HG02571 (cell line): ENCODE data around the gene TSPEAR.
"Not testable (repeated sequence)": the region's sequence is repeated elsewhere in the genome, so short reads cannot be mapped to it uniquely, and the experiment has no call there.

Source experiments
- ATAC-seq: cut with Tn5 transposase; IDR thresholded peaks from one replicate; pipeline ENCODE4 v1.9.1; 2021; ENCODE audit warnings: mild to moderate bottlenecking, moderate library complexity; ENCODE audit not compliant: unreplicated experiment

The TSPEAR gene

DNA sequence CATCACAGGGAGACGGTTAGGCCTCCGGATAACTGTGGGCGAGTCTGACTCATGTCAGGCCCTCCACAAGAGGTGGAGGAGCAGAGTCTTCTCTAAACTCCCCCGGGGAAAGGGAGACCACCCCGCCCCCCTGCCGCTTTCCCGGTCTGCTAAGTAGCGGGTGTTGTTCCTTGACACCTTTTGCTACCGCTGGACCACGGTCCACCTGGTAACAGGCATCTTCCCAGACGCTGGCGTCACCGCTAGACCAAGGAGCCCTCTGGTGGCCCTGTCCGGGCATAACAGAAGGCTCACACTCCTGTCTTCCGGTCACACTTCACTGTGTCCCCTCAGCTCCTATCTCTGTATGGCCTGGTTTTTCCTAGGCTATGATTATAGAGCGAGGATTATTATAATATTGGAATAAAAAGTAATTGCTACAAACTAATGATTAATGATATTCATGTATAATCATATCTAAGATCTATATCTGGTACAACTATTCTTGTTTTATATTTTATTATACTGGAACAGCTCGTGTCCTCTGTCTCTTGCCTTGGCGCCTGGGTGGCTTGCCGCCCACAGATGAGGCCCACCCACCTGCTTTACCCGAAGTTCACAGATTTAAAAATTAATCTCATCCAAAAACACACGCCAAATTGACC lies 231.7 kb downstream of the TSPEAR start:
- ATAC-seq, result not testable (repeated sequence)

DNA sequence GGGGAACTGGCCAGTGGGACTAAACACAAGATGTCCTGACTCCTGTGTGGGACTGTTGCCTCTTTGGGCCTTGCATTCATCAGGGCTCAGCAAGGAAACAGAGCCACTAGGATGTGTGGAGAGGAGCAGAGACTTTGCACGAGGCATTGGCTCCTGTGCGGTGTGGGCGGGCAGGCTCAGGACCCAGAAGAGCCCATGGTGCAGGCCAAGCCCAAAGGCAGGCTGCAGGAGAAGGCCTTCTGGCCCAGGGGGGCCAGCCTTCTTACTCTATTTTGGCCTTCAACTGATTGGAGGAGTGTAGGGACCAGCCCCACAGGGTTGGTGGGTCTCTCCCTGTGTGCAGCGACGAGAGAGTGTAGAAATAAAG lies 232.6 kb downstream of the TSPEAR start:
- ATAC-seq, result no peak

DNA sequence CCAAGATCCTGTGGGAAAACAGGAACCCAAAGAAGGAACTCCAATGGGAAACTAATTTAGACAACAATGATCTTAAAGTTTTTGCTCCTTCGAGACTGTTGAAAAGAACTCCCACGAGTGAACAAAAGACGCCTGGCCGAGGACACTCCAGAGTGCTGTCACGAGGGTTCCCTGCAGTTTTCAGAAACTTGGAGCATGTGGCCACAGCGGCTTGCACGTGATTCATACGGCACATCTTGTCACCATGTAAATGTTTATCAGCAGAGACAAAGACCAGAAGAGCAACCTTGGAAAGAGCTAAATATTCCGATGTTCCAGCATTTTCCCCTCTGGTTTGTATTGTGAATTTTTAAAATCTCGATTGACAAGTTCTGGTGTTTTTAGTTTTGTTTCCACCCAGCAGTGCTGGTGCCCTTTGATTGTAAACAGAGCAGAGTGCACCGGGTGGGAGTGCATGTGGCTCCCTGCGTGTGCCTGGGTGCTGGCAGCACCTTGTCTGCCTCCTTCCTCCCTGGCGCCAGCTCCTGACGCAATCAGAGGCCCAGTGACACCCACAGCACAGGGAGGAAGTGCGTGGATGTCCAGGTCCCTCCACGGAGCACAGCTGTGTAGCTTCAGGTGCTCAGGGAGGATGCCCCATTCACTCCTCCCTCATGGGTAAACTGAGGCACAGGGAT lies 233.1 kb downstream of the TSPEAR start:
- ATAC-seq, result no peak

DNA sequence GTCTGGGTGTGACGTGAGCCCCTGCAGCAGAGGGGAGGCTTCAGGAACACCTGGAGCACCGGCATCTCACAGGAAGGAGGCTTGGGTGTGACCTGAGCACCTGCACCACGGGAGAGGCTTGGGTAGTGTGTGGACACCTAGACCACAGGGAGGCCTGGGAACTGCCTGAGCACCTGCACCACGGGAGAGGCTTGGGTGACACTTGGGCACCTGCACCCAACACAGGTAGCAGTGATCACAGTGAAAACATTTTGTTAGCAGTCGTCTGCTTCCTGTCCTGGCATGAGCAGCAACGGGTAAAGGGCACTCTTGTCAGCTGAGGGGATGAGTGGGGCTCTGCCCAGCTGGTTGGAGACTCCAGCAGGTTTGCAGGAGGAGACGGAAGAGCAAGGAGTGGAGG lies 233.7 kb downstream of the TSPEAR start:
- no peak for ATAC-seq

DNA sequence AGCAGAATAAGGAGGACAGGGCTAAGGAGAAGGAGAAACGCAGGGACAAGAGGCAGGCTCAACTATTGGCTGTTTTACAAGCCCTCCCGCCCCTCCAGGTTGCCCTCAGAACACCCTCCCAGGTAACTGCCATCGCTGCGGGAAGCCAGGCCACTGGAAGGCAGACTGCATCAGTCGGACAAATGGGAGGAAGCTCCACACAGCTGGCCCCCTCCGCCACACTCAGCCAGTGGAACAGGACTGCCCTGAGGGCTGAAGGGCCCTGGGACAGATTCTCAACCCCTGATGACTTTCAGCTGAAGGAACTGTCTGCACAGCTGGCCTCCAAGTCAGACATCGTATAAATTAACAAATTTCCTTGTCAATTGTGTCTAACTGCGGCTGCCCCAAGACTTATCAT lies 234.2 kb downstream of the TSPEAR start:
- no peak for ATAC-seq

DNA sequence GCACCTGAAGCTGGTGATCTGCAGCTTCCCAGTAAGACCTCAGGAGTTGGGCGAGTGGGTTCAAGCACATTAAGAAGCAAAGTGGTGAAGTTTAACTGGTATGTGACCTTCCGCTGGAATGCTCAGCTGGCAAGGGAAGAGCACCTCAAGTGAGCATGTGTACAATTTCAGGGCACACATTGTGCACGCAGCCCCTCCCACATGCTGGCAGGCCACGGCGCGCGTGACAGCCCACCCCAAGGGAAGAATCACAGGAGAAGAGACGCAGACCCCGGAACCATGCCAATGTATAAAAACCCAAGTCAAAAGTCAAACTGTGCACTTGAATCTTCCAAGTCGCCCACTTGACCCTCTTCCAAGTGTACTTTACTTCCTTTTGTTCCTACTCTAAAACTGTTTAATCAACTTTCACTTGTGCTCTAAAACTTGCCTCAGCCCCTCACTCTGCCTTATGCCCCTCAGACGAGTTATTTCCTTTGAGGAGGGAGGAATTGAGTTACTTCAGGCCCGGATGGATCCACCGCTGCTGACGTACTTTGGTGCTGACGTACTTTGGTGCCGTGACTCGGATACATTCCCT lies 236.0 kb downstream of the TSPEAR start:
- no peak for ATAC-seq

DNA sequence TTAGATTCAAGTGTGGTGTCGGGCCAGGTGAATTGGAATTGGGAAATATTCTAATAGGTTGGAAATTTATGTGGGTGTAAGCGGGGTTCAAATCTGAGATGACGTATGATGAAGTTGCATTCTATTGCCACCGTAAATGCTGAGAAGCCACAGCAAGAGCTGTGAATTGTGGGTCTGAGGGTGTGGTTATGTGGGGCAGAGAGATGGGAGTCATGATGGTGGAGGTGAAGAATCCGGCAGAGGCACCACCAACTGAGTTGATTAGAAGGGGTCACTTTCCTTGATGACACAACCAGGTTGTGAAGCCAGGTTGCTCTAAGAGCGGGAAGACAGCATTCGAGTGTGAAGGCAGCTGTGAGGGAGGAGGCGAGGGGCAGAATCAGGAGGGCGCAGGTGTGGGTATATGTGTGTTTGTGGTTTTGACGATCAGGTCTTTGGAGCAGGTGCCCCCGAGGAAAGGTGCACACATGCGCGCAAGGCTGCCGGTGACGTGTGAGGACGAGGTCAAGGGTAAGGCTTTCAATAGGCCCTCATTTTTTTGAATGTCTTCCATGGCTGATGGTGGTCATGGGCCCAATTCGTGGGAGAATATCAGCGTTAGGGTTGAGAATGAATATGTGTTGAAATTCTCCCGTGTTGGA lies 237.3 kb downstream of the TSPEAR start:
- no peak for ATAC-seq

DNA sequence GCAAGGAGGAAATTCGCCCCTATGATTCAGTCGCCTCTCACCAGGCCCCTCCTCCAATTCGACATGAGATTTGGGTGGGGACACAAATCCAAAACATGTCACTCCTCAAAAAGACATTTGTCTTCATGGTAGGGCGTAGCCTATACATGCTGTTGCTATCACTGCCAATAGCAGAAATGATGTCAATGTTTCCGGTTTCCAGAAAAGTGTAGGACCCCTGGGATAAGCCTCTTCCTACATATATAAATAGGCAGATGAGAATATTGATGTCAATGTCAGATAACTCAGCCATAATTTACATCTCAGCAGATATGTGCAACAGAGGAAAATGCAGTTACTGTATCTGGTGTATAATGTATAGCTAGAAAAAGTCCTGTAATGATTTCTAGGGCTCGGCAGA lies 239.4 kb downstream of the TSPEAR start:
- no peak for ATAC-seq

DNA sequence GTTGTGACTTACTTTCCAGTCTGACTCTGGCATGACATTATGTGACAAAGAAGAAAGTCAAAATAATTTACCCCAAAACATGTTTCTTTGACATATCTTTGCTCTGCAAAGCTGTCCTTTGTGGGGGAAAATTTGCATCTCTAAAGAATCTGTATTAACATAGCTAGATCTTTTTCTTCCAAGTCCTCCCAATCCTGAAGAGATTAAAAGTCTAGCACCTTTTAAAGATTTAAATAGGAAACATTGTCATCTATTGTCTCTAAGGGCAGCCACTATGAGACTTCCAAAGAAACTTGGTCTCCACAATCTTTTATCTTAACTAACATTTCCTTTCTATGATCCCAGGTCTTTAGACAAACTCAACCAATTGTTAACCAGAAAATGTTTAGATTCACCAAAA lies 240.0 kb downstream of the TSPEAR start:
- ATAC-seq, result no peak

DNA sequence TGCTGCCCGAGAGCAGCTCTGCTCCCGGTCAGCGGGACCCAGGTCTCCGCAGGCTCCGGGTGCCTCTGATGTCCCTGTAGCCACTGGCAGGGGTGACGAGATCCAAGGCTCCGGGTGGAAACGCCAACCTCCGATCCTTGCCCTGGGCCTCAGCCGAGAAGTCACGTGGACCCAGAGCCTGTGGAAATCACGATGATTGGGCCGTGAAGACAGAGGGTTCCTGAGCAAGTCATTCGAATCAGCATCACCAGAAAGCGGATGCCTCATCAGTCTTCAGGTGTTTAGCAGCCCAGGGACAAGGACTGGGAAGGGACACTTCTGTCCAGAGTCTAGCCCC lies 243.5 kb downstream of the TSPEAR start:
- no peak for ATAC-seq

DNA sequence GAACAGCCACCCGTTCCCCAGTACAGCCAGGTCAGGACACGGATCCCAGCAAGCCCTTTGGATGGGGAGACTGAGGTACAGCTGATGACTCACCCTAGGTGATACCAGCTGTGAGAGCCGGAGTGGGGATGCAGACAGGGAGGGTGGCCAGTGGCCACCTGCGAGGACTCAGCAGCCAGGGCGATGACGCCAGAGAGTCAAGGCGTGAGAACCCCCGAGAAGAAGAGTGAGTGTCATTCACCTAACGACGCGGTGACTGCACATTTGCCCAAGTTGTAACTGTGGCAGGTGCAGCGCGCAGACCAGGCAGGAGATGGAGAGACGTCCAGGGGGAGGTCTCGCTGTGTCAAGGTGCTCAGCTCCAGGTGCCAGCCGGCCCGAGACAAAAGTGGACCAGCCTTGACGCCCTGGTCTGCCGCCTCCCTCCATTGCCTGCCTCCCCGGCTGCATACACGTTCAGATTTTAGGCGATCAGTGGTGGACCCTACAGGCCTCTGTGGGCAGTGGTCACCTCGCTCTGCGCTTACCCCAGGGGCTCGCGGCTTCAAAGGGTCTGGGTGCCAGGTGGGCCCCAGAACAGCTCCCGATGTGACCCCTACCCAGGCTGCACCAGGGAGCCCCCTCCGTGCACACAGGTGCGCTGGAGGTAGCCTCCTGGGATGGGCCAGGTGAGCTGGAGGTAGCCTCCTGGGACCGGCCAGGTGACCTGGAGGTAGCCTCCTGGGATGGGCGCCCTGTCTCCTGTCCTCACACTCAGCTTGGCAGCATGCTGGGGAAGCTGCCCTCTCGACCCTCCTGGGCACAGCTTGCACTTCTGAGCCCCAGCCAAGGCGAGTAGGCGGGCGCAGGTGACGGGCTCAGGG lies 244.1 kb downstream of the TSPEAR start:
- no peak for ATAC-seq

DNA sequence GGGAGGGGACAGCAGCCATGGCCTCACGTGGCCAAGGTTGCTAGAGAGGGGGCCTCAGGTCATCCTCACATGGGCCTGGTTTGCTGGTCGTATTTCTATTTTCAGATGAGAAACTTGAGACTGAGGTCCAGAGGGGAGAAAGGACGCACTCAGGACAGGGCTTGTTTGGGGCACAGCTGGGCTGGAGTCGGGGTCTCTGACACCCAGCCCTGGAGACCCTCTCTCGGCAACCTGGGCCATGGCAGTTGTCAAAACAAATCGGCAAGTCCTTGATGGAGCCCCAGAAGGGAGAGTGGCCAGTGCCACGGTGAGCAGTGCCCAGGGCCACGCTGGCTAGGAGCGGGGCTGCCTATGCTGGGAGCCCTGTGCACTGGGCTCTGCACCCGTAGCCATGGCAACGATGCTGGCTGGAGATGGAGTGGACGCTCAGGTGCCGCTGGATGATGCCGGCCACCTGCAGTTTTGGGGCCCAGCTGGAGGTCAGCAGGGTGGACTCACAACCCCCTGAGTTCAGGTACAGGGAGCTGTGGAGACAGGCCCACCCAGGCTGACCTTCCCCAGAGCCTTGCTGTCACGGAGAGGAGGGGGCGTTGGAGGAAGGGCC lies 244.9 kb downstream of the TSPEAR start:
- ATAC-seq, result no peak

DNA sequence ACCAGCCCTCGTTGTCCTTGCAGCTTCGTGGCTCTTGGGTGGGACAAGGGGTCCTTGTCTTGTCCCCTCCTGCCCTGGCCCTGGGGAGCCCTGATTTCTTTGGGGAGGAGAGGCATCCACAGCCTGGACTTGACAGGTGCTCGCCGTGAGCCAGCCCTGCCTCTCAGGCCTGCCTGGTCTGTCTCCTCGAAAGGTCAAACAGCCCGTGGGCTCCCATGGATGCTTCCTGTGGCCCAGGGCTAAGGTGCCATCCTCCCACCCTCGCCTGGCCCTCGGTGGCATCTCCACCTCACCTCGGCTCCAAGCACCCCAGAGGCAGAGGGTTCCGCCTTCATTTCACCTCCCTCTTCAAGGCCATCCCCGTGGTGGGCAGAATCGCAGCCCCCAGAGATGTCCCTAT lies 247.0 kb downstream of the TSPEAR start:
- ATAC-seq, result no peak

DNA sequence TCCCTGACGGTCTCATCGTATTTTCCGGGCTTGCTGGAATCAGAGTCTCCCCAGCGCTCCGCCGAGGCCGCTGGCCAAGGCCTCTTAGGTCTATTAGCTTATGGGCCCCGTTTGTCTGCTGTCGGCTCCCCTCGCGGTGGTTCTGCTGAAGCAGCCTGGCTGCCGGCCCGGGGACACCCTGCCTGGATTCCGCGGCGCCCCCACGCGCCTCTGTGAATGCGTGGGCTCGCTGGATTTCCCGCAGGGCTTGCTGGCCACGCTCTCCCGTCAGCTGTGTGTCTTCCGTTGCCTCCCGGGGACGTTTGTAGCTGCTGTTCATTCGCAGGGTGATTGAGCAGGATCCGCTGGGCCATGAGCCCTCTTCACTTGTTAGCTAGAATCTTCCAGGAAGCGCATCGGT lies 247.6 kb downstream of the TSPEAR start:
- no peak for ATAC-seq

DNA sequence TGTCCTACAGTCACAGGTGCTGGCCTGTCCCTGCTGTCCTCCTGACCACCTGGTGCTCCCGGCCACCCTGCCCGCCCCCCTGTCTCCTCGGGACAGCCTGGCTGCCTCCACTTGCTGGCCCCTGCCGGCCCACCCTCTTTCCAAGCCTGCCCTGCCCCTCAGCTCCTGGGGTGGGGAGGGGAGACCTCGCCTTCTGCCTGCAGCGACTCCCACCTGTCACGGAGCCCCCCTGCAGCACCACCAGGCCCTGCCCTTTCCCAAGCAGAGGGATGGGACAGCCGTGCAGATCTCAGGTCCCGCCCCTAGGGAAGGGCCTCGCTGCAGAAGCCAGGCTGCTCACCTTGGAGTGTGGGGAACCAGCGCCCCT lies 248.6 kb downstream of the TSPEAR start:
- no peak for ATAC-seq

DNA sequence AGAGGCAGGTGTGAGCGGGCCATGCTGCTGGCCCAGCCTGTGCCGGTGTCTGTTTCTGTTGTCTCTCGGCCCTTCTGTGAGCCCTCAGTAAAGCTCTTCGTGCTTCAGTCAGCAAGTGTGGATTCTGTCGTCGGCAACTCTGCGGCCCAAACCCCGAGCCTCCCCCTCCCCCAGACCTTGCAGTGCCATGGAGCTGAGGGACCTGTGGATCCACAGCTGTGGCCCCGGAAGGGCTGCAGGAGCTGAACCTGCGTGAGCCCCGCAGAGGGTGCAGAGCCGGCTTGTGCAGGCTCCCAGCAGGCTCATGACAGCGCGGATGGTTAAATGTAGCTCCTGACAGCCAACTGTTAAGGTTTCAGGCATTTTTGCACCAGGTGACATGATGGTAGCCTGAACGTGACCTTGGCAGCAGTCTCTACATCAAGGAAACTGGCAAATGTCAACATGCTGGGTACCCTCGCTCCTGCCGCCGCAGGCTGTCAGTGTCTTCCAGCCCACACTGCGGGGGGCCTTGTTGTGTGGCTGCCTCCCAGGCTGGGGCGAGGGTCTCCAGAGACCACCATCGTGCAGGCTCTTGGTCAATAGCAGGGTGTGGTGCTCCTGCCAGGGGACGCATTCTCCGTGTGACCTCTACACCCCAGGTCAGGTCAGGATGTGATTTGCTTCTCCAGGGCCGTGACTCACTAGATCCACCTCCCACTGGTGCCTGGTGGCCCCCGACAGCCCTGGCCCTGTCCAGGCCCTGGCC lies 249.1 kb downstream of the TSPEAR start:
- ATAC-seq, result no peak

DNA sequence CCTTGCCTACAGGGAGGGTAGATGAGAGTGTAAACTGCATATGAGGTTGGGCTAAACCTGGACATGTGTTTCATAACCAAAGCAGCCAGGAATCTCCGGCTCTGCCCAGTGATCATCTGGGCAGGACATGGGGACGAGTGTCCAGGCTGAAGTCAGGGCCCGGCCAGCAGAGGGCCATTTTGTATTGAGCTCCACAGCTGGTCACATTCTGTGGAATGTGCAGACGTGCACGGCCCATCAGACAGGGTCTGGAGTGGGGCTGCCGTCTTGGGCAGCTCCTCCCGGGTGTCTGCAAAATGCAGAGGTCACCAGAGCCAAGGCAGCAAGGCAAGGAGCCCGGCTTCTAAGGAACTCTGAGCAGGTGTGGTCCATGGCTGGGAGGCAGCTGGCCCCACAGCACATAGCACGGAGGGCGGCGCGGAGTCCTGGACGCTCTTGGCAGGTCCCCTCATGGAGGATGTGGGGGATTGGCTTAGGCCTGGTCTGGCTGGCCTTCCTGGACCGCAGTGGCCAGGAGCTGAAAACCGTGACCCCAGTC lies 249.8 kb downstream of the TSPEAR start:
- no peak for ATAC-seq

DNA sequence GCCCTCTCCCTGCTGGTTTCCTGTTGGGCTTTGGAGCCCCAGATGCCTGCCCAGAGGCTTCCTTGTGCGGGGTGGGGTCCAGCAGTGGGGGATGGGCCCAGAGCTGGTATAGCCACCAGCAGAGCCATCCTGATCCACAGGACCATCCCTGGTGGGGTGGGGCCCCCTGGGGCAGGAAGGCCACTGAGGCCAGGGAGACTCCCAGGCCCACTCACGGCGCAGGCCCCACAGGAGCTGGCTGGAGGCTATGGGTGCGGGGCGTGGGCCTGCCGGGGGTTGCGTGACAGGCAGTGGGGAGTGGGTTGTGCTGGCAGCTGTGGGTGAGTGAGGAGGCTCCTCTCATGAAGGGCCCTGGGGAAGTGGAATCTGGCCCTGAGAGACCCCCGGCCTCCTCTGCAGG lies 250.4 kb downstream of the TSPEAR start:
- no peak for ATAC-seq

DNA sequence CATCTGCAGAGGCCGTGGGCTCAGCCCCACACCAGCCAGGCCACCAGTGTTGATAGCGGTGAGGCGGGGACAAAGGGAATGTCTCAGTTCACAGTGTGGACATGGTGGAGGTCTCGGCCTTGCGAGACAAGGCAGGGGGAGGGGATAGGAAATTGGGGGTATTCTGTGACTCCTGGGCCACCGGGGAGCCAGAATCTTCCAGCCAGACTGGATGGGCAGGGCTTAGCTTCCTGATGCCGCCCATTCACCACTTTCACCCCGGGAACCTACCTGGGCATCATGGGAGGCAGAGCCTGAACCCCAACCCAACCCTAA lies 251.0 kb downstream of the TSPEAR start:
- ATAC-seq, result no peak

DNA sequence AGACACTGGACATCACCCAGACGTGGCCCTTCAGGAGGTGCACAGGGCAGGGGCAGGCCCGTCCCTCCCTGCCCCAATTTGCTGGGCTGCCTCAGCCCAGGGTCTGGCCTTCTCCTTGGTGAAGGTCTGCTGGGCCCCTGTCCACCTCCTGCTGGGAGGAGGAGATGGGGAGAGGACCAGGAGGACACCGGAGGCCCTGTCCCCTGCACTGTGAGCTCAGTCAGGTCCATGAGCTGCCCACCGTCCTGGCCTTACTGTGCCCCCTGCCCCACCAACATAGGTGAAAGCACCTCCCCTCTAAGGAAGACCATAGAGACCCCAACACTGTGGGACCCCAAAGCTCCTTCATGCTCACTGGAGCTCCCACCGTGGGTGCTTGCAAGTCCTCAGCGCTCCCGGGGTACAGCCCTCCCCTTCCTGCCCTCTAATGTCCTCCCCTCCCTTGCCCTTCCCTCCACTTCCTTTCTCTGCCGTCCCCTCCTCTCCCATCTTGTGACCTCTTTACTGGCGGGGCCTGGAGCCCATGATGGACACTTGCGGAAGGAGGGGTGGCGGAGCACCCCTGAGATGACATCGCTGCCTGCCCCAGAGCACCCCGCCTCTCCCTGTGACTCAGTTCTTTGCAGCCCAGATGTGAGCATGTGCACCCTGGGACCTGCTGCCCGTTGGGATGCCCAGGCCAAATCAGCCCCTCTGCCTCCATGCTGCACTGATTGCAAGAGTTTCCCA lies 251.5 kb downstream of the TSPEAR start:
- no peak for ATAC-seq
